HG03457 (cell line): ENCODE results near the gene RAD21L1.
"Not testable (repeated sequence)": the region's sequence is repeated elsewhere in the genome, so short reads cannot be mapped to it uniquely, and the experiment has no call there.

Experiments used
- ATAC-seq: cut with Tn5 transposase; IDR thresholded peaks from one replicate; pipeline ENCODE4 v1.9.1; 2021; ENCODE audit warnings: moderate number of reproducible peaks; ENCODE audit not compliant: unreplicated experiment

RAD21L1 gene

DNA sequence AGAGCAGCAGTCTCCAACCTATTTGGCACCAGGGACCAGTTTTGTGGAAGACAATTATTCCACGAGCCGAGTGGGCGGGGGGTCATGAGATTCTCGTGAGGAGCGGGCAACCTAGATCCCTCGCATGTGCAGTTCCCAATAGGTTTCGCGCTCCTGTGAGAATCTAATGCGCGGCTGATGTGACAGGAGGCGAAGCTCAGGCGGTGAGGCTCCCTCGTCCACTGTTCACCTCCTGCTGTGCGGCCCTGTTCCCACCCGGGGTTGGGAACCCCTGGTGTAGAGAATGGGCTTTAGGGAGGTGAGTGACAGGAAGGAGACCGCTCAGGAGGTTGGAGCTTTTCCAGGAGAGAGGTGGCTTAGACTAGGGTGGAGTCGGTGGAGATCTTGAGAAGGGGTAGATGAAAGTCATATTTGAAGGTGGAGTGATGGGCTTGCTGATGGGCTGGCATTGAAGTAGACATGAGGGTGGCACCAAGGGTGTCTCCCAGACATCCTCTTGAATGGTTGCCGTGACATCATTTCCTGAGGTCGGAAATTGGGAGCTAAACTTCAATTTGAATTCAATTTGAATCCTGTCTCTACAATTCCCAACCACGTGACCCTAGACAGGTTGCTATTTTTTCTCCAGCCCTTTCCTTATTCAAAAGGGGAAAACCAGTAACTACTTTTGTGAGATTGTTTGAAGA, 1.5 kb upstream of the RAD21L1 start:
- ATAC-seq: no peak

- no peak for ATAC-seq
These were observed 521 bp upstream of the RAD21L1 start for GRCh38 chr20:1225263-1225782.

- no peak for ATAC-seq
These were observed 3.7 kb downstream of the RAD21L1 start for GRCh38 chr20:1229541-1229940.

DNA sequence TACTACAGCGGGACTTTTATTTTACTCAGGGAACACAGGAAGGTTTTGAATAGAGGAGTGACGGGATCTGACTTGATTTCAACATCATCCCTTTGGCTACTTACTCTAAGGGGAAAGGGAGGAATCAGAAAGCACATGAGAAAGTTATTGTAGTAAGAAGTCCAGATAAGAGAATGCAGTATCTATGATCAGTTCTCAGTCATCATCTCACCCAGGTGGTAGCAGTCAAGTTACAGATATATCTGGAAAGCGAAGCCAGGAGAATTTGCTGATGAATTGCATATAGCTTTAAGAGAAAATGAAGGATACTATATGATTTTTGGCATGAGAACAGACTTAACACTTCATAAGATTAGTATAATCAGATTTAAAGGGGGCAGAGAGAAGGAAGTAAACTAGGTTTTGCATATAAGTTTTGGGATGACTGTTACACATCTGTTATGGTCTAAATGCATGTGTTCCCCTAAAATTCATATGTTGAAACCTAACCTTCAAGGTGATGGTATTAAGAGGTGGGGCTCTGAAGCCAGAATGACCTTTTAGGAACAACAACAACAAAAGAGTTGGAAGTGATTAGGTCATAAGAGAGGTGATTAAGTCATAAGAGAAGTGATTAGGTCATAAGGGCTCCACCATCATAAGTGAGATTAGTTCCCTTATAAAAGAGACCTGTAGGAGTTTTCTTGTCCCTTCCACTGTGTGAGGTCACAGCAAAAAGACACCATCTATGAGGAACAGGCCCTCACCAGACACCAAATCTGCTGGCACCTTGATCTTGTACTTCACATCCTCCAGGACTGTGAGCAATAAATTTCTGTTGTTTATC, 6.7 kb downstream of the RAD21L1 start:
- no peak for ATAC-seq

DNA sequence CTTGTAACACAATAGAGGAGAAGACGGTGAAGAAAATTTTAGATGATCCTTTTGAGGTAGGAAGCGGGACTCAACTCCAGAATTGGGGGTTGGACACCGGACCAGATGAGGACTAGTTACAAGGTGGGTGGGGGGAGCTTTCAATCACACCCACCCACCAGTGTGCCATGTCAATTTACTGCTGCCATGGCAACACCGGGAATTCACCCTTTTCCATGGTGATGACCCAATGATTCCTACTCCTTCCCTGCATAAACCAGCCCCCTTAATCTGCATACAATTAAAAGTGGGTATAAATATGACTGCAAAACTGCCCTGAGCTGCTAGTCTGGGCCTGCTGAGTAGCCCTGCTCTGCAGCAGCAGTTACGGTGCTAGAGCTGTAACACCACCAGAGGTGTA, 14.7 kb downstream of the RAD21L1 start:
- ATAC-seq: no peak

- ATAC-seq: no peak
These were observed 15.6 kb downstream of the RAD21L1 start for GRCh38 chr20:1241456-1241855.

GRCh38 chr20:1242099-1242498, 16.3 kb downstream of the RAD21L1 start:
- ATAC-seq: no peak

- ATAC-seq: no peak
These were observed 16.7 kb downstream of the RAD21L1 start for GRCh38 chr20:1242530-1242929.

- ATAC-seq: no peak
These were observed 19.7 kb downstream of the RAD21L1 start for GRCh38 chr20:1245578-1245977.

GRCh38 chr20:1247689-1248088, 21.8 kb downstream of the RAD21L1 start:
- no peak for ATAC-seq

- not testable (repeated sequence) for ATAC-seq
These were observed 24.4 kb downstream of the RAD21L1 start for GRCh38 chr20:1250282-1250681.

- no peak for ATAC-seq
These were observed 26.6 kb downstream of the RAD21L1 start for GRCh38 chr20:1252416-1252815.

GRCh38 chr20:1254254-1254653, 28.4 kb downstream of the RAD21L1 start:
- ATAC-seq: no peak

DNA sequence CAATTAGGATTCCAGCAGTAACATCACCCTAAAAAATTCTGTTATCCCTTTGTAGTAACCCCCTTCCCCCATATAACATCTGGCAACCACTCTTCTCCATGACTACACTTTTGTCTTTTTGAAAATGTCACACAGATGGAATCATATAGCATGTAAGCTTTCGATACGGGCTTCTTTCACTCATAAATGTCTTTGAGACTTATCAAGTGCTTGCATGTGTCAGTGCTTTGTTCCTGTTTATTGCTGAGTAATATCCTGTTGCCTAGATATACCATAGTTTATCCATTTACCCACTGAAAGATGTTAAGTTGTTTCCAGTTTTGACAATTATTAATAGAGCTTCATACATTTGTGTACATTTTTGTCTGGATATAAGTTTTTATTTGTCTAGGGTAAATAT, 29.8 kb downstream of the RAD21L1 start:
- no peak for ATAC-seq

DNA sequence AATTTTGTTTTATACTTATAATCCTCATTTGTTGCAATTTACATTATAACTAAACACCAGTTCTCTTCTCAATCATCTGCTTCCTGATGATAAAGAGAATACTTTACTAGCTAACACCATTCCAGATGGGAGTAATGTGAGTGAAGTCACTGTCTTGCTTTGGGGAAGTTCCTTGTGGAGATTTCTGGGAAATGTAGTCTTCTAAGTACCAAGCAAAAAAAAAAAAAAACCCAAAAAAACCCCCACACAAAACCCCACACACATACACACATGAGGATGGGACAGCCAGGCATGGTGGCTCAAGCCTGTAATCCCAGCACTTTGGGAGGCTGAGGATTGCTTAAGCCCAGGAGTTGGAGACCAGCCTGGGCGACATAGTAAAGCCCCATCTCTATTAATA, 38.0 kb downstream of the RAD21L1 start:
- no peak for ATAC-seq

- ATAC-seq: no peak
These were observed 38.9 kb downstream of the RAD21L1 start for GRCh38 chr20:1264727-1265126.

DNA sequence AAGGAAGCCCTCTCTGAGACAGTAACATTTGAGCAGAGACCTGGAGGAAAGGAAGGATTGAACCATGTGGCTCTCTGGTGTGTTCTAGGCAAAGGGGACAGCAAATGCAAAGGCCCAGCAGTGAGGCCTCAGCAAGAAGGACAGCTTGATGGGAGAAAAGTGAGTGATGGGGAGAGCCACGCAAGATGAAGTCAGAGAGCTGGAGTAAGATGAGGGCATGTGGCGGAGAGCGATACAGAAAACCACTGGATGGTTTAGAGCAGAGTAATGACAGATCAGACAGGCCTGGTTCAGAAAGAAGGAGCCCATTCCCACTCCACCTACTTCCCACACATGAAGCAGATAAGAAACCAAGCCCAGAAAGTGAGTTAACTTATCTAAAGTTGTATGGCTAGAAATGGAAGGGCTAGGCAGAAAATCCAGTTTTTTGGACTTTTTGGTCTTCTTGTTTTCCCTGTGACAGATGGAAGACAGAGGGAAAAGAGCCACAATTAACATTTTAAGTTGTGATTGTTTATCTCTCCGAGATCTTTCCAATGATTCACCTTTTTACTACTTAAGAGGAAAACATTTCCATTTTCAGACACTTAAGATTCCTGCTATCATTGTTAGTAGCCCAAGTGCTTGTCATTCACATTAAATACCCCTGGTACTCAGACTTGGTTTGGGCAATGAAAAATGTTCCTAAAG, 39.5 kb downstream of the RAD21L1 start:
- no peak for ATAC-seq

- no peak for ATAC-seq
These were observed 40.0 kb downstream of the RAD21L1 start for GRCh38 chr20:1265916-1266166.

DNA sequence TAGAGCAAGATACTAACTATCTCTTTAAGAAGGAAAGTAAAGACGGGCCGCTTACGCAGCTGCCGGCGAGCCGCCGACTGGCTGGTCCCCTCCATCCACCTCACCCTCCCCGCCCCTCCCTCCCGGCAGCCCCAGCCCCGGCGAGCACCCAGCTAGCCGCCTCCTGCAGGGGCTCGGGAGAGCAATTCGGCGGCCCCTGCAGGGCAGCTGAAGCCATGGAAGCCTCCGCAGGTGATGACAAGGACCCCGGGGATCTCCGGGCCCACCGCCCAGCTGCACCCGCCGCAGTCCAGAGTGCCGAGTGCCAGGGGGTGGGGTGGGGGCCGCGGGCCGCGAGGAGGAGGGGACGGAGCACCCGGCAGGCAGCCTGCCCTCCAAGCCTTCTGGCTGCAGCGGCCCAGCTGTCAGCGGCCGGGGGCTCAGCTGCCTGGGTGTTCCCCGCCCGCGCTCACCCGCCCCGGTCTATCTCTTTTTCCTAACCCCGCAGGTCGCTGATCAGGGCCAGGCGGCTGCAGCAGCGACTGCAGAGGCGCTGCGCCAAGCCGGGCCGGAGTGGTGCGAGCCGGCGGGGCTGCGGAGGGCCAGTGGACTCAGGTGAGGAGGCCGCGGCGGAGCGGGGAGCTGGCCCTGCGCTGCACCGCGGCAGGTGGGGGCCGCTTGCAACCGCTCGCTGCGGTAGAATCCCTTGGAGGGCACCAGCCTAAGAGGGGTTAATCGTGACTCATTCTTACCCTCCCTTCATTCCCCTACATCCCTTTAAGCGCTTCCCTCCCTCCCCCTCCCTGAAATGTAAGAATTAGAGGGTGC, 40.5 kb downstream of the RAD21L1 start, which contains the start of gene SNPH:
SNPH (plus strand) TSS at position 128 of the 807 bp plus-strand sequence. CDS start 29,946 bp downstream, outside the sequence.
- ATAC-seq: peak; percentile 54

GRCh38 chr20:1267161-1267560, 41.3 kb downstream of the RAD21L1 start:
- ATAC-seq: no peak

- ATAC-seq: no peak
These were observed 42.0 kb downstream of the RAD21L1 start for GRCh38 chr20:1267809-1268374.
